ENCODE data around the gene FAM47E.

FAM47E gene

DNA sequence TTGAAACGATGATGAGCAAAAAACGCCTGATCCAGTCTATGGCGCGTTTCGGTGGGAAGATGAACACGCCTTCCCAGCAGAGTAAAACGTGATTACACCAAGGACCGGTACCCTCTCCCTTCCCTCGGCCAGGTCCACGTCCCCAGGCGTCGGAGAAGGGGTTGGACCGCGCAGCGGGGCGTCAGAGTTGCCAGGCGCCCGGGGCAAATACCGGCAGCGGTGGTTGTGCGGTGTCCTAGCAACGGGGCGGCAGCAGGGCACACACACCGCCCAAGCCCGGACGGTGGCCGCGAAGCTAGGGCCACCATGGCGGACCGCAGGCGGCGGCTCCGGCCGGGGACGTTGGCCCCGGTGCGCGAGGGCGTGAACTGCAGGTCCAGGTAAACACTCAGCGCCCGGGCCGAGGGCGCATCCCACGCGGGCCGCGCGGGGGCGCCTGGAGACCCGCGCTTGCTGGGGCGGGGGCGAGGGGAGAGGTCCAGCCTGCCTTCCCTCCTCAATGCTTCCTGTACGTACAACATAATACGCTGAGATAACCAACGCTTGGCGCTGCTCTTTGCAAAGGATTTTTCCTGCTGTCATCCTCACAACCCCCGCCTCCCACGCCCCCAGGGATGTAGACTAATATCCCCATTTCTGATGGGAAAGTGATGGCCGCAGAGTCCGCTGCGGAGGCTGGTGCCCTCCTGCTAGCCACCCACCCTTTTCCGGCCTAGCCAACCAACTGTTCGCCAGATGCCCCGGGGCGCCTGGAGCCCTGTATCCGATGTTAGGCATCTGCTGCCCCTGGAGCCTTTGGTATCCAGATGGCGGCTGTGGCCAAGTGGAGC, at the start of gene FAM47E:
TSS of gene FAM47E (plus strand) at position 281 of the 830 bp plus-strand sequence. CDS start at position 307, 26 bp downstream.
- peak; percentile 64 for DNase-seq (ENCODE audit: low spot score)

DNA sequence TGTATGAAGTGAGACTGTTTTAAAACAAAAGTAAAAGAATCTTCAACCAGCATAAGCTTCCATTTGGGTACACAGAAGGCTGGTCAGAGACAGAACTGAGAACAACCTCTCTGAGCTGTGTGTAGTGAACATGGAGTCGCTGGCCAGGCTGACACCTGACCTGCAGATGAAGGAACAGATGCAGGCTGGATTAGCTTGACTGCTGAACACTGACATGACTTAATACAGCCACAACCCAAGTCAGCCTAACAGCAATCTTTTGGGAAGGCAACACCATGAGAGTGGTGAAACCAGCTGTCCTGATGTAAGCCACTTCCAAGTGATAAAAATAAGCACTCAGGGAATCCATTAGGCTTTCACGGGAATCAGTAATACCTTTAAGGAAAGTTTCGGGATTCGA, 48.0 kb upstream of the FAM47E start:
- no peak for DNase-seq (ENCODE audit: low spot score)

GRCh38 chr4:76204936-76205335, 46.6 kb upstream of the FAM47E start:
- DNase-seq (ENCODE audit: low spot score): no peak

DNA sequence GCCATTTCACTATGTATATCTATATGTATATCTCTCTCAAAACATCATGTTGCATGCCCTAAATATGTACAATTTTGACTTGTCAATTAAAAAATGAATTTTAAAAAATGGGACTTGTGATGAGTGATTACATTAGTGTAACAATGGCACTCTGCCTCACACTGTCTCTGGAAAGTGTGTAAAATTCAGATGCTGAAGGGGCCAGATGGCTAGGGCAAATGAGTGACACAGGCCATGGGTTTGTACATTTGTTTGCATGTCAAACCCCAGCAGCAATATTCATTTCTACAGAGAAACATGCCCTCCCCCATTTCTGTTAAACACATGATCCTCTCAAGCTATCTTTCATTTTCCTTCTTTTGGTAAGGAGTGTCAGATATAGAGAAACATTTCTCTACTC, 46.0 kb upstream of the FAM47E start:
- no peak for DNase-seq (ENCODE audit: low spot score)

- peak; percentile 72 for DNase-seq (ENCODE audit: low spot score)
Measured at GRCh38 chr4:76206222-76206942, 45.1 kb upstream of the FAM47E start.

- no peak for DNase-seq (ENCODE audit: low spot score)
Measured at GRCh38 chr4:76207549-76207948, 44.0 kb upstream of the FAM47E start.

DNA sequence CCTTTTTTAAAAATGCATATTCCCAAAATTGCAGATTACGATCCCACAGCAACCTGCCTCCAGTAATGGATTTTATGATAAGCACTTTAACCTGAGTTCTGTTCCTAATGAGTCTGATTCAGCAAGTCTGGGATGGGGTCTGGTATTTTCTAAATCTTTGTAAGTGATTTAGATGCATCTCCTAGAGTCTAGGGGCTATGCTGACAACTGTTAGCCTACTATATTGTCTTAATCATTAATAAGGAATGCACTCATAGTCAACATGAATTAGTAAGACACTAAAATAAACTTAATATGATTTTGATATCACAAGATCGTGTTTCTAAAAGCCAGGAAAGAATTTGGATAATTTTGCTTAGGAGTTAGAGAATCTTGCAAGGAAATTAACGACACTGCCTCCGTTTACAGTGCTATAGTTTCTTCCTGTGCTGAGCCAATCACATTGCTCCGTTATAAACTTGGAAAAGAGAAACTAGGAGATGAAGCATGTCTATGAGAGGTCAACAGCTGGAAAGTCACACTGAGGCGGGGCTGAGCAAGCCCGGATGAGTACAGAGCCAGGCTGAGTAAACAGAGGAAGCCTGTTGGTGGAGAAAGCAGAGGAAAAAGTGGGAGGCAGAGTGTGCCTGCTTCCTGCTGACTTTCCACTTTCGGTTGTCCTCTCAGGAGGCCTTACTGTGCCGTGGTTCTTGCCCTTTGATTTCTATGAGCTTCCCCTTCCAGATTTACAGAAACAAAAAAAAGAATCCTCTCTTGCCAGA, 43.3 kb upstream of the FAM47E start:
- peak; percentile 68 for DNase-seq (ENCODE audit: low spot score)

DNA sequence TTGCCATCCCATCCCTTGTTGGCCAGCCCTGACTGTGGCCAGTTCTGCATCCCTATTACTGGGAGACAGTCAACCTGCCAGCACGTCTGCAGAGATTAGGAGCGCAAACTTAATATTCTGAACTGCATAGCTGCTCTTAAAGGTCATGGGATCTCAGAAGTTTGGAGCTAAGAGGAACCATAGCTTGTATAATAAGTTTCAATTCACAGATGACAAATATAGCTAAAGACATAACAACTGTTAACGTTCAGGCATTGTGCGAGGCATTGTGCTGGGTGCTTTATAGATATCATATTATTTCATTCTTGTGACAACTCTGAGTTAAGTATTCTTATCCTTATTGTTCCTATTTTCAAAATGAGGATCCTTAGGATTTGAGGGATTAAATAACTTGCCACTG, 41.6 kb upstream of the FAM47E start:
- no peak for DNase-seq (ENCODE audit: low spot score)

DNA sequence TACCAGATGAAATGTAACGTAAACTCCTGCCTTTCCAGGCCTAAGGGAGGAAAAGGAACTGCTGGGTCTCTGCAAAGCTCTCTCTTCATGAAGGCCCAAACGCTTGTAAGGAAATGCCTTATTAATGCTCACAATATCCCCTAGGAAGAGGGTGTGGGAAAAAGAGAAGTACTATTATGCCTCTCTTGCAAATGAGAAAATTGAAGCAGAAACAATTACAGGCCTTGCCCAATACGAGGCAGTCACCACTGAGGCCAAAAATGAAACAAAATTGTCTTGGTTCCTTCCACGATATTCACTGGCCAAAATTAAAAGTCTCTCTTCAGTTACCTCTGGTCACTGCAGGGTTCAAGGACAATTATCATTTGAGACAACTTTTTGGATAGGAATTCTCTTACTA, 41.1 kb upstream of the FAM47E start:
- DNase-seq (ENCODE audit: low spot score): no peak

DNA sequence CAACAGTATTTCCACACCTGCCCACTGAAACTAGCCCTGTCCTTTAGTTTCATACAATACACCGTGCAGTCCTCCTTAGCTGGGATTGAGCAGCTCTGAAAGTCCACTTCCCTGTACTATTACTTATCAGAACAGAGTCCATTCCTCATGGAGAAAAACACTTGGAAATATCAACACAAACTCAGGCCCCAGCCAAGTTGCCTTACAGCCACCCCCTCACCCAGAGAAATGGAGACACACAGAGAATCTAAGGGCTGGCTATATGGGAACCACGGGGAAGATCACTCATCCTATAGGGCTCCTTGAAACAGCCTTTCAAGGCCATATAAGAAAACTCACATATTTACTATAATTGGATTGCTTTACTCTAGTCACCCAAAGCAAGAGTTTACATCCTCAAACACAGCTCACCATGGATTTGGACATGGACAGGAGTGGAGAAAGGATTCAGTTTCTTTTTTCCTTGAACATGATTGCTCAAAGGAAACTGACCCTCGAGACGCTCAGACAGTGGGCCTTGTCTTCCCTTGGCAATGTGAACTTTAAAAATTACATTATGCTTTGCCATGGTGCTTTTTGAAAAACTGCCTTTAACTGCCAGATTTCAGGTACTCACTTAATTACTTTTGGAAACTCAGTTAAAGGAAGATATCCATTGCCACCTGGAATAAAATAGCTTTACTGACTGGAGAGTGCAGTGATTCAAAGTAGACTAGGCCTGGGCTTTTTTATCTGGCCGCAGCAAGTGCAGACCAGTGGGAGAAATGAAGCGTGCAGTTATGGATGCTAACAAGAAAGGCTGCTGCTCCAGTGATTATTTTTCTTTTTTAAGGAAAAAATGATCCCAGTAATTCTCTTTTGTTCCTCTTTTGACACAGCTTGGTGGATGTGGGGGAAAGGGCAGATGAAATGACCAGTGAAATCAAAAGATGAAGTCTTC, 39.5 kb upstream of the FAM47E start:
- DNase-seq (ENCODE audit: low spot score): no peak

- DNase-seq (ENCODE audit: low spot score): peak; percentile 29
Measured at GRCh38 chr4:76212851-76213414, 38.6 kb upstream of the FAM47E start.

GRCh38 chr4:76213415-76214176, 37.9 kb upstream of the FAM47E start, which contains the start of gene SCARB2:
SCARB2 (minus strand) TSS chr4:76213824; CDS start chr4:76213543, 281 bp downstream.
- DNase-seq (ENCODE audit: low spot score): peak; percentile 67

DNA sequence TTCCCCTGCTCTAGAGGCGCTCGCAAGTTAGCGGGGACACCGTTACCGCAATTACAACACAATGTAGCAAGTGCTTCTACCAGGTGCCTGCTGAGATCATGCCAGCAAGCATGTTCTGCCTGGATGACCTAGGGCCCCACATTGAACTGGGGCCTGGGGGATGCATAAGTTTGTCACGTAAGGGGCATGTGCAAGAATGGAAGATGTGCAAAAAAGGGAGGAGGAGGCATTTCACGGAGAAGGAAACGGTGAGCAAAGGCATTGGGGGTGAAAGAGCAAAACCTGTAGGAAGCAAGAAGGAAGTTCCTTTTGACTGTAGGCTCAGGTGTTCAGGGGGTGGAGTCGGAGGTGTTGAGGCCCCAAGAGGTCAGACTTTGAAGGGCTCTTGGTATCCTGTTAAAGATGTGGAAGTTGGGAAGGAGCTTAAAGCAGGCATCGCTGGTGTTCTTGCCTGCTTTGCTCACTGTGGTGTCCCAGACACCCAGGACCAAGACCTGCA, 37.3 kb upstream of the FAM47E start:
- no peak for DNase-seq (ENCODE audit: low spot score)

- no peak for DNase-seq (ENCODE audit: low spot score)
Measured at GRCh38 chr4:76215077-76215476, 36.4 kb upstream of the FAM47E start.

DNA sequence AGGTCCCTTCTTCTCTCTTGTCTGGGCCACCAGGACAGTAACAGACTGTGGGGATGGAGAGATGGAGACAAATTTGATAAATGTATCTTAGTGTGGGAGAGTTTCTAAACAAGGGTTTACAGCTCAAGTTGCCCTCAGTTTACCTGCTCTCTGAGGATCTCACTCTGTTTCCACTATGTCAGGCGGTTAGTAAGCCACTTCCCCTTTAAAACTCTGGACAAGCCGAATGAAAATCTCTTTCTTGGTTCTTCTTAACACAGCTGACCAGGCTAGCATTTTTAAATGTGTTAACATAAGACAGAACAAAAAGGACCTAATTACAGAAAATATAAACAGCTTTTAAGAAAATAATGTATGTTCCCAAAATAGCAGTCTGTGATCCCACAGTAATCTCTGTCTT, 35.0 kb upstream of the FAM47E start:
- no peak for DNase-seq (ENCODE audit: low spot score)

DNA sequence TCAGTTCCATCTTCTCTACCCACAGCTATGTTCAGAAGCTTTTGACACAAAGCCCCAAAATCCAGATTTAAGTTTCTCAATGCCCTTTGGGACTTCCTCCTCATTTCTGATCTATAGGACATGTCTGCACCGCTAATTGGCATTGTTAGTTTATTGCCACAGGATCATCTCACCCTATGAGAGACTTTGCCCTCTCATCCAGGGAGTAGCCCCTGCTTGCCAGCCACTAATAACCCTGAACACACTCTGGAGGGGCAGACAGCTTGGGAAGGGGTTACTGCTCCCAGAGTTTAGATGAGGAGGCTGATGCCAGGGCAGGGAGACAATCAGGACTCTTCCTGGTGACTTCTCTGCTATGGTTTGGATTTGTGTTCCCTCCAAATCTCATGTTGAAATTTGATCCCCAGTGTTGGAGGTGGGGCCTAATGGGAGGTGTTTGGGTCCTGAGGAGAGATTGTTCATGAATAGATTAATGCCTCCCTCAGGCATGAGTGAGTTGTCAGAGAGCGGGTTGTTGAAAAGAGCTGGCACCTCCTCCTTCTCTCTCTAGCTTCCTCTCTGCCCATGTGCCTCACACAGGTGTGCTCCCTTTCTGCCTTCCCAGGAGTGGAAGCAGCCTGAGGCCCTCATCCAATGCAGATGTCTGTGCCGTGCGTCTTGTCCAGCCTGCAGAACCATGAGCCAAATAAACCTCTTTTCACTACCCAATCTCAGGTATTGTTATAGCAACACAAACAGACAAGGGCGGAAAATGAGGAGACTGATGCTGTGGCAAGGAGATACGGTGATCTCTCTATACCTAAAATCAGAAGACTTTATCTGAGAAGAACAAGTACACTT, 34.3 kb upstream of the FAM47E start:
- DNase-seq (ENCODE audit: low spot score): no peak

GRCh38 chr4:76219299-76220055, 32.0 kb upstream of the FAM47E start:
- no peak for DNase-seq (ENCODE audit: low spot score)

DNA sequence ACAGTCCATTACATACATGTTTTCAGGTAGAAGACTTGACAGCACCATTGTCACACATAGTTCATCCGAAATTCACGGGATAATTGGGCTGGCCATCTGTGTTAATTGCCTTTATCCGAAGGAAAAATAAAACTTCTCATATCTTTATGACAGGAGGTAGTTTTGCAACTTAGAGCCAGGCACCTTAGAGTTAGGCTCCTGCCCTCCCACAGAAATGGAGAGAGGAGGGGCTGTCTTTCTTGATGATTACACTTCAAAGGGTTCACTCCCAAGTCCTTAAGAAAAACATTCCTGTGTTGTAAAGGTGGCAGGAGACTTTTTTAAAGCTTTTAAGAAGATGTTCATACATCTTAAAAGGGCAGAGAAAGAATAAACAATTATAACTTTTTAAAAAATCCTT, 27.4 kb upstream of the FAM47E start:
- DNase-seq (ENCODE audit: low spot score): no peak
